GM23248 (cell line): ENCODE data around the gene CASR.

Experiments used
- EZH2 ChIP-seq: fragments of 200-600 bp; sonication (generic); IDR thresholded peaks from 2 replicates; pipeline ENCODE4 v1.6.1; 2018; ENCODE audit warnings: antibody characterized with exemption, mild to moderate bottlenecking; ENCODE audit not compliant: insufficient read depth, poor library complexity, severe bottlenecking
- EZH2phosphoT487 ChIP-seq: fragments of 200-600 bp; sonication (generic); IDR thresholded peaks from 2 replicates; pipeline ENCODE4 v1.6.1; 2018; ENCODE audit warnings: antibody characterized with exemption, moderate library complexity, mild to moderate bottlenecking, low read depth; ENCODE audit not compliant: insufficient read depth

DNA sequence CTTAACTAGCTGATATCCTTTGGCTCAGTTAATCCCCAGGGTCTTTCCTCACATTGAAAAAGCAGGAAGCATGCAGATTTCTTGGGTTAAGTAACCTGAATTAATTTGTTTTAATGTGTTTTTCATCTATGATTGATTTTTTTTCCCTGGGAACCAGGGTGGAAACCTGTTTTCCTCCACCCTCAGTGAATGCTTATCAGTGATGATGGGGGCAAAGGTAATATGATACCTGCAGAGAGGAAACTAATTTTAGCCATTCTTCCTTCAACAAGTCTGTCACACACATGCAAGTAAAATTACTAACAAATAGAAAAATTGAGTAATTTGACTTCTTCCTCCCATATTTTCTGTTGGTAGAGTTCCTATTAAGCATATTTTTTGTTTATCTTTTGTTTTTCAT, 5.9 kb downstream of the CASR start:
- TF ChIP-seq EZH2, result no peak
- no peak for TF ChIP-seq EZH2phosphoT487
